GM18498 (cell line): ENCODE results near the gene TTLL1.
"Not testable (repeated sequence)": the region's sequence is repeated elsewhere in the genome, so short reads cannot be mapped to it uniquely, and the experiment has no call there.

Experiments used
- ATAC-seq: cut with Tn5 transposase; IDR thresholded peaks from one replicate; pipeline ENCODE4 v1.9.1; 2021; ENCODE audit warnings: mild to moderate bottlenecking, moderate library complexity; ENCODE audit not compliant: unreplicated experiment

Gene TTLL1

DNA sequence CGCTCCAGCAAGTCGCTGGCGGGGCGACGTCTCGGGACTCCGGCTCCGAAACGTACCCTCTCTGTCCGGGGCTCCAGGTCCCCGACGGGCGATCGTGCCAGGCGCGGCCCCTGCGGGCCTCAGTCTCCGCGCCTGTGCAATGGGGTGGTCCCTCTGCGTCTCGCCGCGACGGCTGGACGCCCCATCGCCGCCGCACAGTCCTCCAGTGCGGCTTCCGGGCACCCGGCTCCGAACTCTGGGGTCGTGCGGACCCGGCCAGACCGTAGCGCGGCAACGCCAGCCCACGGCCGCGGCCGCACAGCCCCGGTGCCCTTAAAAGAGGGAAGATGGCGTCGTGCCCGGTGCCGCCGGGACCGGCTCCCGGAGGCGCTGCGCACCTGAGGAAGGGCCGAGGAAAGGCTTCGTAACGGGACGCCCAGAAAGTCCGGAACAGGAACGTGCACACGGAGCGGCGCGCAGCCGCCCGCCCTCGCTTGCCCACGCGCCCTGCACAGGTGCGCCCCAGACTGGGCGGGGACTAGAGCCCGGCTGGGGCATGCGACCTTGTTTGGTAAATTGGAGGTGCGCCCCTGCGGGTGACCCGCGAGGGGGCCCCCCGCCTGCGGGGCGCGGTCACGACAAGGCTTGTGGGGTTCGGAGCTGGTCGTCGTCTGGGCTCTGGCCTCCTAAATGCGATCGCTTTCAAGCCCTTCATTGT lies 21.9 kb upstream of the TTLL1 start:
- no peak for ATAC-seq

DNA sequence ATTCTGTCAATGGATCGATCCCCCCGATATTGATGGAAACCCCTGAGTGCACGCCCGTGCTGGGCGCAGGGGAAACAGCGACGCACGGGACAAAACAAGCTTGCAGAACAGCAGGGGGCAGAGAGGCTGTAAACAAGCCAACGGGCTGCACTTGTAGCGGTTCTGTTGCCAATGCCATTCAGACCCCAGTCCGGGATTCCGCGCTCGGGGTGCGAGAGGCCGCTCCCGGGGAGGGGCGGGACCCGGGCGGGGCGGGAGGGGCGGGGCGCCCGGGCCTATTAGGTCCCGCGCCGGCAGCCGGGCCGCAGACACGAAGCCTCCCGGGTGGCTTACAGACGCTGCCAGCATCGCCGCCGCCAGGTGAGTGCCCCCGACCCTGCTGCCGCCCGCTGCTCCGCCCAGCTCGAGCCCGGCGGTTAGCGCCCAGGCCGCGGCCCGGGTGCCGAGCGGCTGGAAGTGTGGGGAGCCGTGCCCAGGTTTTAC lies 21.3 kb upstream of the TTLL1 start, which contains the start of gene BIK:
TSS of gene BIK (plus strand) at position 307 of the 483 bp plus-strand sequence. CDS start 13,273 bp downstream, outside the sequence.
- no peak for ATAC-seq

GRCh38 chr22:43109921-43110443 lies 20.8 kb upstream of the TTLL1 start:
- no peak for ATAC-seq

DNA sequence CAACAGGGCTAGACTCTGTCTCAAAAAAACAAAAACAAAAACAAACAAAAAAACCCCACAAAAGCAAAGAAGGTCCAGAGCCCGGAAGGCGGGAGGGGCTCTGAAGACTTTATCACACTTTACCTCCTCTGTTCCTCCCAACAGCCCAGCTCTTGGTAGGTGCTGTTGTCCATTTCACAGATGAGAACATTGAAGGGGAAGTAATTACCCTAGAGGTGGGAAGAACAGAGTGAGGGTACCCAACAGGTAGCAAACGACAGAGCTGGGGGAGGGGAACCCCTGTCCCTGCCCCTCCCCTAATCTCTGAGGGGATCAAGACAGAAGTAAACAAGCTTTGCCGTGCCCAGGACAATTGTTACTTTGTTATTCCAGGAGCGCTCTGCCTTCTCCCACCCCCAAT lies 20.3 kb upstream of the TTLL1 start:
- no peak for ATAC-seq

GRCh38 chr22:43106302-43106701 lies 17.1 kb upstream of the TTLL1 start:
- ATAC-seq = no peak

GRCh38 chr22:43104950-43105349 lies 15.8 kb upstream of the TTLL1 start:
- ATAC-seq = not testable (repeated sequence)

GRCh38 chr22:43104056-43104625 lies 14.9 kb upstream of the TTLL1 start:
- not testable (repeated sequence) for ATAC-seq

GRCh38 chr22:43101306-43101705 lies 12.1 kb upstream of the TTLL1 start:
- no peak for ATAC-seq

DNA sequence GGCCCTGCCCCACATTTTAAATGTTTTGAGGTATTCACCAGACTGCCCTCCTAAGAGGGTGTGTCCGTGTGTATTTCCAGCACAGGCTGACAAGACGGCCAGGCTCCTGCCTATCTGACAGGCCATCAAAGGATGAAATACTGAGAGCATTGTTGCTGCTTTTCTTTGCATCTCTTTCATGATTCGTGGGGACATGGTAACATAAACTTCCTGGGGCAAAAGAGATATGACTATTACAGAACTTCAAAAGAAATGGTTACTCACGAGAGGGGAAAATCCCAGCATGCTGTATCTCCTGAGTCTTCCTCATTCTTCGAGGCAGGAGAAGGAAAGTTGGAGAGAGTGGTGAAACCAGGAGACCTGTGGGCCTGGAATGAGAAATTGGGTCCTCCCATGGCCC lies 11.0 kb upstream of the TTLL1 start:
- no peak for ATAC-seq

GRCh38 chr22:43099095-43099494 lies 9.9 kb upstream of the TTLL1 start:
- ATAC-seq = no peak

DNA sequence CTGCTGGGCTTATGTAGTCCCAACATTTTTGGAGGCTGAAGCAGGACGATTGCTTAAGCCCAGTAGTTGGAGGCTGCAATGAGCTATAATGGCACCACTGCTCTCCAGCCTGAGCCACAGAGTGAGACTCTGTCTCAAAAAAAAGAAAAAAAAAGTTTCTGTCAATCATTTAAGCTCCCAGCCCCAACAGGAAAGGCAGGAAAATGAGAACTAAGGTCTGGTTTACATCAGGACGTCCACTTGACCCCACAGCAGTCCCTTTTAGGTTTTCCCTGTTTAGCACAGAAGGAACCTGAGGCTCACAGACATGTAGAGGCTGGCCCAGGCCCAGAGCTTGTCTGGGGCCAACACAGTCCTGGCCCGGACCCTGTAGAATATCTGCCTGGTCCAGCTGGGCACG lies 9.2 kb upstream of the TTLL1 start:
- no peak for ATAC-seq

- no peak for ATAC-seq
These were observed 7.2 kb upstream of the TTLL1 start for GRCh38 chr22:43096420-43096819.

DNA sequence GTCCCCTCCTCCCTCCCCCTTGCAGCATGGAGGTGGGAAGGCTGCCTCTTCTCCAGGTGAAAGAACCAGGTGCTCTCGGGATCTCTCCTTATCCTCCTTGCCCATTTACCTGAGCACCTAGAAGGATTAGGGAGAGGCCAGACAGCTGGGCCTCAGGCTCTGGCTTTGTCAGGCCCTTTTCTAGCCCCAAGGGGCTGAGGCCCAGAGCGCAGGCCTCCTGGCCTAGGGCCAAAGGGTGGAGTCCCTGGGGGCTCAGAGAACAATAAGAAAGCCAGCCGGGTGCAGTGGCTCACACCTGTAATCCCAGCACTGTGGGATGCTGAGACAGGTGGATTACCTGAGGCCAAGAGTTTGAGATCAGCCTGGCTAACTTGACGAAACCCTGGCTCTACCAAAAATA lies 5.4 kb upstream of the TTLL1 start:
- ATAC-seq = no peak

- ATAC-seq = no peak
These were observed 4.9 kb upstream of the TTLL1 start for GRCh38 chr22:43094085-43094484.

DNA sequence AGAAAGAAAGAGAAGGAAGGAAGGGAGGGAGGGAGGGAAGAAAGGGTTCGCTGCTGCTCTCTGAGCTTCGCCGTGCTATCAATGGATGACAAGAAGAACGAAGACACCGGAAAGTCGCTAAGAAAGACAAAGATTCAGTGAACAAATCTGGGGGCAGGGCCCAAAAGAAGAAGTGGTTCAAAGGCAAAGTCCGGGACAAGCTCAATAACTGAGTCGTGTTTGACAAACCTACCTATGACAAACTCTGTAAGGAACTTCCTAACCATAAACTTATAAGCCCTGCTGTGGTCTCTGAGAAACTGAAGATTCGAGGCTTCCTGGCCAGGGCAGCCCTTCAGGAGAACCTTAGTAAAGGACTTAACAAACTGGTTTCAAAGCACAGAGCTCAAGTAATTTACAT lies 2.9 kb upstream of the TTLL1 start:
- no peak for ATAC-seq

DNA sequence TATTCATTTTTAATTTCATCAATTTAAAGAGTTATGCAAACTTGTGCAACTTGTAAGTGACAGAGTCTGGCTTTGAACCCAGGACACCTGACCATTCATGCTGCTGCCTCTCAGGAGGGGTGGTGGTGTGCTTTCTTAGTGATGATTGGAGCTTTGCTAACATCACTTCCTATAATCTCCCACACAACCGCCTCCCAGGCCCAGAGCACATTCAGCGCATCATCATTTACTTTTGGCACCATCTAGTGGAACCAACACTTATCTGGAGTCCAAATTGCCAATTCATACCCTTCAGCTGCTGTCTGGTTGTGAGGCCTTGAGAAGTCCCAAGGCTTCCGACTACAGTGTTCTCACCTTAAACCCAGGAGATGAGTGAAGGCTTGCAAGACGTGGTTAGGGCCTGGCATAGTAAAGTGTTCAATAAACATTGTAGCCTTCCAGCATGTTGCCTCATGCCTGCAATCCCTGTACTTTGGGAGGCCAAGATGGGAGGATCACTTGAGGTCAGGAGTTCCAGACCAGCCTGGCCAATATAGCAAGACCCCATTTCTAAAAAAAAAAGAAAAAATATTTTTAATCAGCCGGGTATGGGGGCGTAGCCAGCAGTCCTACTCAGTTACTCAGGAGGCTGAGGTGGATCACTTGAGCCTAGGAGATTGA lies 1.1 kb upstream of the TTLL1 start:
- no peak for ATAC-seq

DNA sequence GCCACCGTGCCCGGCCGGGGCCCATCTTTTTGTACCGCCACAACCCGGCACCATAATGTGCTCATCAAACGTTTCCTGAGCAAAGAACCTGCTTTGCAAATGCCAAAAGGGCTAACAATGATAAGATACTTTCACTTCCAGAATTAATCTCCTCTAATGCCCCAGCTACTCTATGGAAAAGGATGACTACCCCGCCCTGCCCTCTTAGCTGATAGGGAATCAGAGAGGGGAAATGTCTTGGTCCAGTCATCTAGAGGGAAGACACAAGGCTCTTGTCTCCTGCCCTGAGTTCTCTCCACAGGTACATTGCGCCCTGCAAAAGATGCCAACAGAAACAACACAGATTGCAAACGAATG lies 586 bp downstream of the TTLL1 start:
- ATAC-seq = no peak

GRCh38 chr22:43085658-43086606 lies 3.3 kb downstream of the TTLL1 start:
- no peak for ATAC-seq

GRCh38 chr22:43081968-43082367 lies 7.2 kb downstream of the TTLL1 start:
- no peak for ATAC-seq

DNA sequence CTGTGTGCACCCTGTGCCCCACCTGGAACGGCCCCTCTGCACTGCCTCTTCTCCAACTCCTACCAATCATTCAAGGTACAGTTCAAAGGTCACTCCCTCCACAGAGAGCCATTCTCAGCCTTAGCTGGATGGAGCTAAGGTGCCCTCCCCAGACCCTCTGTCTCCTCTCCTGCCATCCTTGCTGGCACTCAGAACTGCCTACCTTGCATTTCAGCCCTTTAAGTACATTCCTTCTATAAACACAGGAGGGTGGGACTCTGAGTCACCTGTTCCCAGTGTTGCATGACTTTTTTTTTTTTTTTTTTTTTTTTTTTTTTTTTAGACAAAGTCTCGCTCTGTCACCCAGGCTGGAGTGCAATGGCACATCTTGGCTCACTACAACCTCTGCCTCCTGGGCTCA lies 8.6 kb downstream of the TTLL1 start:
- no peak for ATAC-seq

DNA sequence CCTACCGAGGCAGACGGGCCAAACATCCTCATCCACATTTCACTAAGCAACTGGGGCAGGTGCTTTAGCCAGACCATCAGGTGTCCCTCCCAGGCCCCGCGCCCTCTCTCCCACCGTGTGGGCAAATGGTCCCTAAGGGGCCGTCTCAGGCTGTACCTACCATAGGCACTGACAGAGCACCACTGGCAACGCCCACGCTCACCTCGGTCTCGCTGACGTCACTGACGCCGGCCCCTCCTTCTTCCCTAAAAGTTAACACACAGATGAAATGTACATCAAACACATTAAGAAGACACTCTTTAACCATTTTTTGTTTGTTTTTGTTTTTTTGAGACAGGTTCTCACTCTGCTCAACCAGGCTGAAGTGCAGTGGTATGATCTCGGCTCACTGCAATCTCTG lies 9.4 kb downstream of the TTLL1 start:
- ATAC-seq = no peak
